SK-N-MC (cell line): ENCODE data around the gene CRMP1.

Experiments used
- EZH2 ChIP-seq: fragments of 200-600 bp; sonication (generic); IDR thresholded peaks from one replicate; pipeline ENCODE4 v1.6.1; 2017; ENCODE audit warnings: antibody characterized with exemption
- FOXP2 ChIP-seq: optimal IDR thresholded peaks from 2 replicates; pipeline ENCODE3; 2011; ENCODE audit warnings: mild to moderate bottlenecking, moderate library complexity; ENCODE audit not compliant: insufficient read depth; ENCODE audit errors: extremely low read length, control extremely low read depth
- POLR2AphosphoS5 ChIP-seq: IDR thresholded peaks from 2 replicates; pipeline ENCODE4 v1.6.1; 2012; ENCODE audit warnings: mild to moderate bottlenecking, low read depth, low read length, borderline replicate concordance

- TF ChIP-seq EZH2 (no peak), POLR2AphosphoS5 (no peak), FOXP2 (no peak)
Measured at GRCh38 chr4:5900844-5901243, 8.0 kb upstream of the CRMP1 start.
